Activated CD4-positive, alpha-beta T cell treated with anti-CD3 and anti-CD28 coated beads, Interleukin-2, amount 50 U/mL, for 4 hours (primary cell): Measurements from ENCODE around the gene SLC9A2.

Experiments used
- DNase-seq, 2 experiments: peaks; one replicate each; pipeline ENCODE4 v3.0.0-alpha.2; 2020

Gene SLC9A2

DNA sequence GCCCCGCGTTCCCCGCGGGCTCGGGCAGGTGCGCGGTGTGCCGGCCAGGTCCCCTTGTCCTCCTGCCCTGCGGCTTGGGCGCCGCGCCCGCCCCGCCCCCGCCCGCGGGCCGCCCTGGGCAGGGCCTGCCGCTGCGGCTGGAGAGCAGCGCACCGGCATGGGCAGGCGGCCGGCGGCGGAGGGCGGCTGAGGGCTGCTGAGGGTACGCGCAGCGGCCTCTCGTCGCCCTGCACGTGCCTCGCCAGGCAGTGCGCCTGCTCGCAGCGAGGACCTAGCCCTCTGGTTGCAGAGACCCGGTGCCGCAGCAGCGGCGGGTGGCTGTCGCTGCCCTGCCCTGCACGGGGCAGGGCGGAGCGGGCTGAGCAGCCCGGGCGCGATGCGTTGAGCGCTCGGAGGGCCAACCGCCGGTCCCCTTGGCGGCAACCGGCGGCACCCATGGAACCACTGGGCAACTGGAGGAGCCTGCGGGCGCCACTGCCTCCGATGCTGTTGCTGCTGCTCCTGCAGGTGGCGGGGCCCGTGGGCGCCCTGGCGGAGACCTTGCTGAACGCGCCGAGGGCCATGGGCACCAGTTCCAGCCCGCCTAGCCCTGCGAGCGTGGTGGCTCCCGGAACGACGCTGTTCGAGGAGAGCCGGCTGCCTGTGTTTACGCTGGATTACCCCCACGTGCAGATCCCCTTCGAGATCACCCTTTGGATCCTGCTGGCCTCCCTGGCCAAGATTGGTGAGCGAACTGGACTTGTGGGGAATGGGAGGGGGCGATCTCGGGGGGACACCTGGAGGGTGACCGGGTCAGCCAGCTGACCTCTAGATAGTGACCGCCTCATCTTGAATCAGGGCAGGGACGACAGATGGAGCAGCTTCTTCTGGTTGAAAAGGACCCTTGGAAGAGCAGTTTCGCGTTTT lies at the start of gene SLC9A2:
Gene SLC9A2 (plus strand): TSS at position 140 of the 906 bp plus-strand sequence. CDS start 296 bp downstream, at position 436.
- DNase-seq: no peak

DNA sequence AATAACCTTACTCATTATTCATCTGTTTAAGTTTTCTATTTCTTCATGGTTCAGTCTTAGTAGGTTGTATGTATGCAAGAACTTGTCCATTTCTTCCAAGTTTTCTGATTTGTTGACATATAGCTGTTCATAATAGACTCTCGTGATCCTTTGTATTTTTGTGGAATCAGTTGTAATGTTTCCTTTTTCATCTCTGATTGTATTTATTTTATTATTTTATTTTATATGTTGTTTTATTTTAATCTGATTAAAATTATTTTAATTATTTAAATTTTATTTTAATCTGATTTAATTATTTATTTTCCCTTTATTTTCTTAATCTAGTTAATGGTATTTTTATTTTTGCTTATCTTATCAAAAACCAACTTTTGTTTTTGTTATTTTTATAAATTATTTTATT lies 43.5 kb upstream of the SLC9A2 start:
- no peak for DNase-seq

DNA sequence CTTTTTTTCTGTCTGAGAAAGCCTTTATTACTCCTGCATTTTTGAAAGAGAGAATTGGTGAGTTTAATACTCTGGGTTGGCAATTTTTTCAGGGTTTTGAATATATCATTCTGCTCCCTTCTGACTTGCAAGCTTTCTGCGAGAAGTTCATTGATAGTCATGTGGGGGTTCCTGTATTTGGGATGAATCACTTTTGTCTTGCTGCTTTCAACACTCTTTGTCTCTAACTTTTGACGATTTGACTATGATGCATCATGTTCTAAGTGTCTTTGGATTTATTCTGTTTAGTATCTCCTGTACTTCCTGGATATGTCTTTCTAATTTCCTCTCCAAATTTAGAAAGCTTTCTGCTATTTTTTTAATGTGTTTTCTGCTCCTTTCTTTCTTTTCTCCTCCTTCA lies 41.0 kb upstream of the SLC9A2 start:
- no peak for DNase-seq

- DNase-seq: no peak
Measured at GRCh38 chr2:102581911-102582310, 37.4 kb upstream of the SLC9A2 start.

GRCh38 chr2:102582845-102583244 lies 36.5 kb upstream of the SLC9A2 start:
- no peak for DNase-seq

GRCh38 chr2:102585847-102586404 lies 33.4 kb upstream of the SLC9A2 start:
- DNase-seq: no peak

DNA sequence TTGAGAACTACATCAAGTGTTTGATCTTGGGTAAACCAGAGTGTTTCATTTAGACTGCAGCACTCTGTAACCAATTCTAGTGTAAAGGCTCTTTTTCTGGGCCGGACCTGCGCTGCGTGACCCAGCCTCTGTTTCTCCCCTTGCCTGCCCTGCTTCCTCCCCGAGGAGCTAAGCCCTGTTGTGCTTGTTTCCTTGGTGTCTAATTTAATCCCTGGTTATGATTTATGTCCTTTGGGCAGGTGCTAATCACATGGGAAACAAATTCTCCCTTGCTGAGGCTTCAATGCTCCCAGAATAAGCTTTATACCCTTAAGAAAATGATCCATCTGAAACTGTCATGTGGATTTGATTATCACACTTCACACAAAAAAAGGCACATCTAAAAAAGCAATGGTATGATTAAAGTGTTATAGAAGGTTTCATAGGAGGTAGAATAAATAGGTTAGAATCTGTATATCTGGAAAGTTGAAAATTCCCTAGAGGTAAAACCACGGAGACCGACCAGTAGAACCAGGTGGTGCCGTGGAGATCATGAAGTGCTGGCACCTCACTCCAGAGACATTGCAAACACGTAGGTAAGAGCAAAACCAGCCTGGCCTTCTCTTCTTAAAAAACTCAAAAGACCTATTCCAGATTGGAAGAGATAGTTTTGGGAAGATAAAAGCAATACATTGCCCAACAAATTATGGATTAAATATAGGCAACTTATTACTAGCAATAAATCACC lies 31.0 kb upstream of the SLC9A2 start:
- no peak for DNase-seq

- DNase-seq: no peak
Measured at GRCh38 chr2:102589444-102589843, 29.9 kb upstream of the SLC9A2 start.

DNA sequence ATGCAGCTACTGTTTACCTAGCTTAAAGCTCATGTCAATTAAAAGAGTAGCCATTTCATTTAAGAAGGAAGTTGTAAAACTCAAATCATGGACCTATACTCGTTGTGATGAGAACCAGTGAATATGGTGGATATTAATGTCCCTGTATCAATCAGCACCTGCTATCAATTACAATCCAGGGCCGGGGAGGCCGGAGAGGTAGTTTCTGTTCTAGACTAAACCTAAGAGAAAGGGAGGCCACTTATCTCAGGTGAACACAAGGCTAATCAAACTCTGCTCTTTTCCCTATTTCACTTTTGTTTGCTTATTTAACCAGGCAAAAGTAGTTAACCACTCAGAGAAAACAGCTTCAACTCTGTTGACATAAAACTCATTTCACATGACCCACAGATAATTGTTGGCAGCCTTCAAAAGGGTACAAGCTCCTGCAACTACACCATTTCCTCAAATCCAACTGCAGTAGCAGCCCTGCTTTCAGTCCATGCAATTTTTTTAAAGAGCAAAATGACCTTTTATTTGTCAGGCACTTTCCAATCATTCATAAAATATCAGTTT lies 27.8 kb upstream of the SLC9A2 start:
- DNase-seq: no peak

GRCh38 chr2:102592601-102593000 lies 26.8 kb upstream of the SLC9A2 start:
- no peak for DNase-seq

GRCh38 chr2:102593516-102593915 lies 25.8 kb upstream of the SLC9A2 start:
- DNase-seq: no peak

DNA sequence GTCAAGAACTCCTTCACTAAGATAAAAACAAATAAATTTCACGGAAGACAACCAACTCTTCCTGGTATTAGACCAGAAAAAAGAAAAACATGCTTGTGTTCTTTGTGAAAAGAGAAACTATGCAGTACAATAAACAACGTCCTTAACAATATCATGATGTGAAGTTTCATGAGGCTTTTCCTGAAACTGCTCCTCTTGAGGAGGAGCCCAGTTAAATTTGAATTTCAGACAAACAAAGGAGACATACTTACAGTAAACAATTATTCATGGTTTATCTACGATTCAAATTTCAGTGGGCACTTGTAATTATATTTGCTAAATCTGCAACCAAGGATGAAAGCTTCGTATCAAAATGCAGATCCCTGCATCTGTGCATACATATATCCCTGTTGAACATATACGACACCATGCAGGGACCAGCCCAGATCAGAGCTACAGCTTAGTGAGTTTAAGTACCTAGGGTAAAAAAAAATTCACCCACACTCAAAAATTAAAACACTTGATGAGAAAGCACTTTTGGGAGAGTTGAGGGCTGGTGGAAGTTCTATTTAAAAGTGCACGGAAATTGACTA lies 24.8 kb upstream of the SLC9A2 start:
- DNase-seq: no peak

DNA sequence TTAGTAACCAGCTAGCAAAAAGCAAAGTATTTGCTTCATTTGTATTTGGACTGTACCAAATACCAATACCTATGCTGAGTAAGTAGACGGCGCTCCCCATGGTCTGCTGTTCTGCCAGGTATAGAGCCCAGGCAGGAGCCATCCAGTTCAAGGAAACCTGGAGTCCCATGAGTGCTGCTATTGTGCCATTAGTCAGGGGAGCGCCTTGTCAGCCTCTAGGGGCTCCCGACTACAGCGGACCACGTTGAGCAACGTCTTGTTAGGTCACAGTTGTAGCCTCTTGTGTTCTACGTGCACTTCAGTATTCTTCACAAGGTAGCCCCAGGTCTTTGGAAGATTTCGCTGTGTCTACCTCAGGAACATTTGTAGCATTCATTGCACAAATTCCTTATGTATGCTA lies 21.6 kb upstream of the SLC9A2 start:
- no peak for DNase-seq

GRCh38 chr2:102599486-102599885 lies 19.9 kb upstream of the SLC9A2 start:
- no peak for DNase-seq

DNA sequence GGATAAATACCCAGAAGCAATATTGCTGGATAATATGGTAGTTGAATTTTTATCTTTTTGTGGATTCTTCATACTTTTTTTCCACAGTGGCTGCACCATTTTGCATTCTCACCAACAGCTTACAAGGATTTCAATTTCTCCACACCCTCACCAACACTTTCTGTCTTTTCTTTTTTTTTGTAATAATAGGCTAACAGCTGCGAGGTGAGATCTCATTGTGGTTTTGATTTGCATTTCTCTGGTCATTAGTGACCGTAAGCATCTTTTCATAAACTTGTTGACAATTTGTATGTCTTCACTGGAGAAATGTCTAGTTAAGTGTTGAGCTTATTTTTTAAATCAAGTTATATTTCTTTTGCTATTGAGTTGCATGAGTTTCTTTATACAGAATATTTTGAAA lies 17.6 kb upstream of the SLC9A2 start:
- no peak for DNase-seq

DNA sequence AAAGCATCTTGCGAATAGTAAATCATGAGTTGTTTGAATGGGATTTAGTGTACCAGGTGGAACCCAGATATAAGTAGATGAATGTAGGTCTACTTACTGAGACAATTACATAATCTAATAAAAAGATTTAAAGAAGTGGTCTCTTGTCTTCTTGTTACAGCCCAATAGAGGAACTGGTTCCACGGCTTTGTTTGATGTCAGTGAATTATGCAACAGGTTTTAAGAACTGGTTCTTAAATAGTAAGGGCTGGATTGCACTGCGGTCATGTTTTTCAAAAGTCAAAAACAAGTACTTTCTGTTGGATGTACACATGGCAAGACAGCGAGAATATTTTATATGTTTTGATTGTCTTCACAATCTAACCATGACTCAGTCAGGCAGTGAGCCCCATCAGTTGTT lies 15.4 kb upstream of the SLC9A2 start:
- no peak for DNase-seq

DNA sequence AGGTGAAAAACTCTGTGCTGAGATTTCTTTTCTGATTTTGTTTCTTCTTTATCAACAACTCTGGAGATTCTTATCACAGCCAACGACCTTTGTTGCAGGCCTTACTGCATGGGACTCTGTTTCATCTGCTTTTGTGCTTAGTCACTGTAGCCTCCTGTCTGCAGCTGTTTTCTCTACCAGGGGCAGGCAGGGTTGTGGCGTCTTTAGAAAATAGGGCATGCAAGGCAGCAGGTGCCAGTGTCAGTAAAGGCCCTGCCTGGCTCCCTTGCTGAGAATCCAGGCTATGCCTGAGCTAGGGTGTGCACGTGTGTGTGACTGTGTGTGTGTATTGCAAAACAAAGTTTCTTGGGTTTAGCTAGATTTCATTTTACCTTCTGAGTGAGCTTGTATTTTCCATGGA lies 14.6 kb upstream of the SLC9A2 start:
- DNase-seq: no peak

DNA sequence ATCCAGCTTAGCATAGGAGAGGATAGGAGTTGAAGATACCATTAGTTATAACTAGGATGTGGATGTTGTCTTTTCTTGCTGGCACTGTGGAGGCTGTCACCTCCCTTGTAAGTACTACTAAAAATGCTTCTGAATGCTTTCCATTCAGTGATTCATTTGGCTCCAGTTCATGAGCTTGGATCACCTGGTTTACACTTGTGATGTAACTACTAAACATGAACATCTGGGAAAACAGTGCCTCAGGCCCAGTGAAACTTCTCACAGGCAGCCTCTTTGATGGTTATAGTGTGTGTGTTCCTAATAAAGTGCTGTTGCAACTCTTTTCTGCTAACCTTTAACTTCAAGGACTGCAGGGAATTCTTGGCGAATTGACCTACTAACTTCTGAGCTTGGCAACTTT lies 13.0 kb upstream of the SLC9A2 start:
- no peak for DNase-seq

- peak in 1 of 2 experiments; percentile 2 for DNase-seq
Measured at GRCh38 chr2:102615620-102616436, 3.5 kb upstream of the SLC9A2 start.

GRCh38 chr2:102618452-102619413 lies 620 bp upstream of the SLC9A2 start:
- DNase-seq: no peak

- no peak for DNase-seq
Measured at GRCh38 chr2:102620332-102620731, 979 bp downstream of the SLC9A2 start.
